LoVo (cell line): Measurements from ENCODE around the gene POLDIP3.
A peak's percentile ranks its signal among the peaks of the same experiment; 100 is the strongest.

Source experiments
- DNase-seq: peaks from one replicate; pipeline ENCODE4 v3.0.0-alpha.2; 2016; ENCODE audit warnings: low spot score

The POLDIP3 gene

GRCh38 chr22:42642806-42643633 is 28.3 kb upstream of the POLDIP3 start:
- DNase-seq, result no peak

GRCh38 chr22:42641801-42642413 is 27.2 kb upstream of the POLDIP3 start:
- no peak for DNase-seq

- DNase-seq, result no peak
These were observed 25.0 kb upstream of the POLDIP3 start for GRCh38 chr22:42639541-42640241.

GRCh38 chr22:42637555-42637954 is 22.9 kb upstream of the POLDIP3 start:
- no peak for DNase-seq

GRCh38 chr22:42636506-42636905 is 21.8 kb upstream of the POLDIP3 start:
- DNase-seq, result no peak

GRCh38 chr22:42635531-42635930 is 20.8 kb upstream of the POLDIP3 start:
- DNase-seq, result peak; percentile 90

- no peak for DNase-seq
These were observed 18.3 kb upstream of the POLDIP3 start for GRCh38 chr22:42633013-42633412.

- DNase-seq, result no peak
These were observed 17.4 kb upstream of the POLDIP3 start for GRCh38 chr22:42632096-42632495.

- DNase-seq, result no peak
These were observed 16.4 kb upstream of the POLDIP3 start for GRCh38 chr22:42630901-42631602.

GRCh38 chr22:42630211-42630610 is 15.5 kb upstream of the POLDIP3 start:
- no peak for DNase-seq

GRCh38 chr22:42627981-42628380 is 13.3 kb upstream of the POLDIP3 start:
- no peak for DNase-seq

- no peak for DNase-seq
These were observed 12.4 kb upstream of the POLDIP3 start for GRCh38 chr22:42626951-42627625.

GRCh38 chr22:42626431-42626830 is 11.7 kb upstream of the POLDIP3 start:
- no peak for DNase-seq

- DNase-seq, result no peak
These were observed 10.7 kb upstream of the POLDIP3 start for GRCh38 chr22:42625416-42625815.

GRCh38 chr22:42624551-42625106 is 9.9 kb upstream of the POLDIP3 start:
- no peak for DNase-seq

- DNase-seq, result no peak
These were observed 9.2 kb upstream of the POLDIP3 start for GRCh38 chr22:42623756-42624441.

- no peak for DNase-seq
These were observed 8.6 kb upstream of the POLDIP3 start for GRCh38 chr22:42623301-42623751.

GRCh38 chr22:42622061-42622710 is 7.5 kb upstream of the POLDIP3 start:
- no peak for DNase-seq

- DNase-seq, result peak; percentile 60
These were observed 6.9 kb upstream of the POLDIP3 start for GRCh38 chr22:42621505-42622002.

GRCh38 chr22:42620084-42620483 is 5.4 kb upstream of the POLDIP3 start:
- DNase-seq, result no peak
